GM10266 (cell line): Measurements from ENCODE around the gene DGKK.

ENCODE experiments used
- DNase-seq: peaks from one replicate; pipeline ENCODE4 v3.0.0; 2012; ENCODE audit errors: extremely low spot score
- TF ChIP-seq, protein P1 (sequence below): IDR thresholded peaks from 2 replicates; pipeline ENCODE4 v1.5.1; 2012; ENCODE audit warnings: mild to moderate bottlenecking, low read depth; ENCODE audit not compliant: control insufficient read depth, insufficient read depth; ENCODE audit errors: missing control alignments

DGKK gene

DNA sequence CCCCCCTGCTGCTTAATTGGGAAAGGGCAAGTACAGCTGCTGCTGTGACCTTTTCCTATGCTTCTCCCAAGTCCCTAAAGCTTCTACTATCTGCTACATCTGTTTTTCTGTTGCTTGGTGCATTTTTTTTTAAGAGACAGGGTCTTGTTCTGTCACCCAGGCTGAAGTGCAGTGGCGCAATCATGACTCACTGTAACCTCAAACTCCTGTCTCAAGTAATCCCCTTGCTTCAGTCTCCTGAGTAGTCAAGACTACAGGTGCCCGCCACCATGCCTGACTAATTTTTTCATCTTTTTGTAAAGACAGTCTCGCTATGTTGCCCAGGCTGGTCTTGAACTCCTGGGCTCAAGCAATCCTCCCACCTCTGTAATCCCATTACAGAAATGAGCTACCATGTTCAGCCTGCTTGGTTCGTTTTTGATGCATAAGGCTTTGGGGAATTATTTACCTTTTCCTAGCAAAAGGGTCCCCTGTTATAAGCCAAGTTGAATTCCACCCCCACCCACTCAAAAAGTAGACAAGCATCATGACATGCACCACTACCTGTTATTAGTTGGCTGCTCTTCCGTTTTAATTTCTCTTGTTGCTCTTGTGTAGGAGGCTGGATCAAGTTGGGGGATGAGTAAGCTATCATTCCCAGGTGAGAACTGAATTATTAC lies 39.6 kb downstream of the DGKK start:
- DNase-seq: no peak
- TF ChIP-seq, protein P1, sequence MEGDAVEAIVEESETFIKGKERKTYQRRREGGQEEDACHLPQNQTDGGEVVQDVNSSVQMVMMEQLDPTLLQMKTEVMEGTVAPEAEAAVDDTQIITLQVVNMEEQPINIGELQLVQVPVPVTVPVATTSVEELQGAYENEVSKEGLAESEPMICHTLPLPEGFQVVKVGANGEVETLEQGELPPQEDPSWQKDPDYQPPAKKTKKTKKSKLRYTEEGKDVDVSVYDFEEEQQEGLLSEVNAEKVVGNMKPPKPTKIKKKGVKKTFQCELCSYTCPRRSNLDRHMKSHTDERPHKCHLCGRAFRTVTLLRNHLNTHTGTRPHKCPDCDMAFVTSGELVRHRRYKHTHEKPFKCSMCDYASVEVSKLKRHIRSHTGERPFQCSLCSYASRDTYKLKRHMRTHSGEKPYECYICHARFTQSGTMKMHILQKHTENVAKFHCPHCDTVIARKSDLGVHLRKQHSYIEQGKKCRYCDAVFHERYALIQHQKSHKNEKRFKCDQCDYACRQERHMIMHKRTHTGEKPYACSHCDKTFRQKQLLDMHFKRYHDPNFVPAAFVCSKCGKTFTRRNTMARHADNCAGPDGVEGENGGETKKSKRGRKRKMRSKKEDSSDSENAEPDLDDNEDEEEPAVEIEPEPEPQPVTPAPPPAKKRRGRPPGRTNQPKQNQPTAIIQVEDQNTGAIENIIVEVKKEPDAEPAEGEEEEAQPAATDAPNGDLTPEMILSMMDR: no peak

DNA sequence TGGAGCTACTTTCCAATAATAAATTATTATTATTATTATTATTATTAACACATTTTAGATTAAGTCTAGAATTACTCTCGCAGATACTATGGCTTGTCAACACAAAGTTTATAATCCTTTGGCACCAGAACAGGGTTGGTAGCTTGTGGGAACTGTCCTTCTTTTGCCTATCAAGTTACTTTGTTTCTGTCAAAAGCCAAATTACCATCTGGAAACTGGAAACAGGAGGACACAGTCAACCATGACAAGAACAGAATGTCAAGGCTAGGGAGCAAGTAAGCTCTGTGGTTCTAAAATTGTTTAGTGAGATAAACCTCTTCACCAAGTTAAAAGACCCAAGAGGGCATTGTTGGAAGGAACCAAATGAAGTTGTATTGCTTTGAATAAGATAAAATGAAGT lies 42.5 kb downstream of the DGKK start:
- DNase-seq: no peak
- TF ChIP-seq, protein P1: no peak

DNA sequence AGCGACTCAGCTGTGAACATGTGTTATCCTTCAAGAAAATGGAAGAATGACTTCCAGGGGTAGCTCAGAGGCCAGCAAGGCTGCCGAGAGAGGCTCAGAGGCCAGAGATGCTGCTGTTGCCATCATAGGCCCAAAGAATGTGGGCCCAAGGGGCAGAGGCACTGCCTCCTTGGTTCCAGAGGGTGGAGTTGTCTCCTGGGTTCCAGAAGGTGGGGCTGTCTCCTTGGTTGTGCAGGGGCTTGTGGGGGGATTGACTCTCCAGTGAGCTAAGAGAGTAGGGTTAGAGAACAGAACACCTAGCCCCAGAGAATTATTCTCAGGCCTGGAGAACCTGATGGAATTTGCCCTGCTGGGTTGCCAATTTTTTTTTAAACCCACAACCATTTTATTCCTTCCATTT lies 62.6 kb downstream of the DGKK start:
- TF ChIP-seq, protein P1: no peak
- DNase-seq: no peak

DNA sequence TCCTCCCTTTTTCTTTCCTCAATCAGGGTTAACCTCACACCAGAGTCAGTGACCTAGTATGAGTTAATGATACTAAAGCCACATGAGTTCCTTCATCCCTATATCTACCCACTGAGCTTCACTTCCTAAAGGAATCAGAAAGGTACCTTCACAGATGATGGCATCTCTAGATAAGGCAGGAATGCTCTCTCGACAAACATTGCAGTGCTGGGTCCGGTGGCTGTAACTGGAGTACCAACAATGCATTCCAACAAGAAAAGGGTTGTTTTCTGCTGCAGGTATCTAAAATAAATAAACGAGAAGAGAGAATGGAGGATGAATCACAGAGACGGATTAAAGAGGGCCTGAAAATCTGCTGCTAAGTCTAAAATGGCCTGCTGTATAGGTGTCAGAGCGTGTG lies 66.7 kb downstream of the DGKK start:
- DNase-seq: no peak
- TF ChIP-seq, protein P1: no peak

DNA sequence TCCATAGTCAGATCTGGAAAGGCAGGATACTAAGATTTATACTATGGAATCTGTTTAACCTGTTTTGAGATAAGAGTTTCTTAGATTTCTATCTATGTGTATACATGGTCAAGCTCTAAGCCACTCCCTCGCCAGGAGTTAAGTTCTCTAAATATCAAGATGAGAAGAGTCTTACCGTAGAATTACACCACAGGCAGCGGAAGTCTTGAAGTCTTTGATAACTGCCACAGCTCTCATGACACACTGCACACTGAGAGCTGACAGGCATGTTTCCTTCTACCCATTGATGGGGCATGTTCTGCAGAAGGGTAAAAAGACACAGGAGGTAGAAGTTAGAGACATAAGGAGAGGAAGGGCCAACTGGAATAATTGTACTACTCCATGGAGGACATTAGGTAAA lies 67.7 kb downstream of the DGKK start:
- TF ChIP-seq, protein P1: no peak
- no peak for DNase-seq

DNA sequence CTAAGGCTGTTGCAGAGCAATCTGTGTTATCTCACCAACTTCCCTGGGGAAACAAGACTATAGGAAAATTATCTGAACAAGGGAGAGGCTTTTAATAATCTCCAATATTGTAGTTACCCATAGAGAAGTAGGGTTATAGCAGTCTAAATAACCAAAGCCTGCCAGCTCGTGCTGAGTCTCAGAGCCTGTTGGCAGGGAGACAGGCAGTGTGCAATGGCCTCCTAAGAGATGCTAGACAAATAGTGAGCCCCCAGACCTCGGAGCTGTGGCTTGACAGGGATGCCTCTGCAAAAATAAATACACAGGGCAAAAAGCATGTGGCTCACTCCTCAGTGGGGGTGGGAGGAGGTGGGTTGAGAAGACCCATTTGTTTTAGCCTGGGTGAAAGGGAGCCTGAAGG lies 76.7 kb downstream of the DGKK start:
- TF ChIP-seq, protein P1: no peak
- no peak for DNase-seq

DNA sequence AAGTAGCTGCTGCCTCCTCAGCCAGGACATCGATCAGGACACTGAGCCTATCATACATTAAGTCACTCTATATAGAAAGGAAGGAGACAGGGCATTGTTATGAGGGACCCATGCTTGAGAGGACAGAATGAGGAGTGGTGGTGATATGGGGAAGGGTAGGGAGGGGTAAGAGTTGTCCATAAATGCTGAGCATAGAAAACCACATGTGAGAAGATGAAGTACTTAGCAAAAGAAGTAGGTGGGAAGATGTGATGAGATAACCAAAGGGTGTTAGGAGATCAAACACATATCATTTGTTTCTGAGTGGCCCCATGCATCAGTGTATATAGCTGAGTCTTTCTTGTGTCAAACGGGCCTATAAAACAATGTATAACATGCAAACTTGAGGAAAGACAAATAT lies 84.1 kb downstream of the DGKK start:
- TF ChIP-seq, protein P1: no peak
- DNase-seq: no peak
